ENCODE results near the gene AKAP10.

Gene AKAP10

GRCh38 chr17:19928299-19928698 lies 49.3 kb downstream of the AKAP10 start:
- no peak for TF ChIP-seq SUZ12 (IDR thresholded peaks at IDR 0.05)
- TF ChIP-seq NFRKB (IDR thresholded peaks at IDR 0.05): no peak
- no peak for TF ChIP-seq TARDBP (IDR thresholded peaks at IDR 0.05)
- TF ChIP-seq L3MBTL2 (conservative IDR thresholded peaks at IDR 0.05): no peak
- no peak for TF ChIP-seq ZNF384 (IDR thresholded peaks at IDR 0.05)
- no peak for TF ChIP-seq LEF1 (IDR thresholded peaks at IDR 0.05; ENCODE audit: borderline replicate concordance)
- TF ChIP-seq SP1 (IDR thresholded peaks at IDR 0.05): no peak
- TF ChIP-seq ELF4 (IDR thresholded peaks at IDR 0.05): no peak
- no peak for TF ChIP-seq CTBP1 (IDR thresholded peaks at IDR 0.05; ENCODE audit: borderline replicate concordance)
- TF ChIP-seq HDGF (IDR thresholded peaks at IDR 0.05; ENCODE audit: borderline replicate concordance): no peak
- POLR2A ChIA-PET: no interaction called here
- CTCF ChIA-PET: no interaction called here
- DNase-seq (ENCODE audit: extremely low spot score): no peak

- CTCF ChIA-PET: no interaction called here
- DNase-seq (ENCODE audit: extremely low spot score): no peak
- POLR2A ChIA-PET: no interaction called here
Observed at GRCh38 chr17:19915245-19915978, 62.2 kb downstream of the AKAP10 start.

GRCh38 chr17:19911033-19911432 lies 66.6 kb downstream of the AKAP10 start:
- POLR2A ChIA-PET: no interaction called here
- TF ChIP-seq SP1 (IDR thresholded peaks at IDR 0.05): no peak
- CTCF ChIA-PET: interaction anchor here (0.5 kb wide), 1 partner anchor 147 kb away, joined by 4 read pairs; no protein-coding TSS in a partner anchor
- no peak for DNase-seq (ENCODE audit: extremely low spot score)

More at GRCh38 chr17:19915245-19915978, 62.2 kb downstream of the AKAP10 start:
- no peak for TF ChIP-seq L3MBTL2 (conservative IDR thresholded peaks at IDR 0.05)
- TF ChIP-seq SP1 (IDR thresholded peaks at IDR 0.05): no peak
- no peak for TF ChIP-seq LEF1 (IDR thresholded peaks at IDR 0.05; ENCODE audit: borderline replicate concordance)
- TF ChIP-seq BHLHE40 (IDR thresholded peaks at IDR 0.05; ENCODE audit: borderline replicate concordance): no peak
- TF ChIP-seq, protein P1, sequence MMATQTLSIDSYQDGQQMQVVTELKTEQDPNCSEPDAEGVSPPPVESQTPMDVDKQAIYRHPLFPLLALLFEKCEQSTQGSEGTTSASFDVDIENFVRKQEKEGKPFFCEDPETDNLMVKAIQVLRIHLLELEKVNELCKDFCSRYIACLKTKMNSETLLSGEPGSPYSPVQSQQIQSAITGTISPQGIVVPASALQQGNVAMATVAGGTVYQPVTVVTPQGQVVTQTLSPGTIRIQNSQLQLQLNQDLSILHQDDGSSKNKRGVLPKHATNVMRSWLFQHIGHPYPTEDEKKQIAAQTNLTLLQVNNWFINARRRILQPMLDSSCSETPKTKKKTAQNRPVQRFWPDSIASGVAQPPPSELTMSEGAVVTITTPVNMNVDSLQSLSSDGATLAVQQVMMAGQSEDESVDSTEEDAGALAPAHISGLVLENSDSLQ (IDR thresholded peaks at IDR 0.05): no peak
- no peak for TF ChIP-seq CTBP1 (IDR thresholded peaks at IDR 0.05; ENCODE audit: borderline replicate concordance)
- no peak for TF ChIP-seq SUZ12 (IDR thresholded peaks at IDR 0.05)
- TF ChIP-seq FOXK2 (IDR thresholded peaks at IDR 0.05): no peak
- TF ChIP-seq ARNT (IDR thresholded peaks at IDR 0.05): no peak
- no peak for TF ChIP-seq FOXA1 (IDR thresholded peaks at IDR 0.05)
- TF ChIP-seq ZNF384 (IDR thresholded peaks at IDR 0.05): no peak
- no peak for TF ChIP-seq FOXM1 (IDR thresholded peaks at IDR 0.05; ENCODE audit: borderline replicate concordance)
- no peak for TF ChIP-seq NFRKB (IDR thresholded peaks at IDR 0.05)
- no peak for TF ChIP-seq HDGF (IDR thresholded peaks at IDR 0.05; ENCODE audit: borderline replicate concordance)
- TF ChIP-seq TARDBP (IDR thresholded peaks at IDR 0.05): no peak
- no peak for TF ChIP-seq ELF4 (IDR thresholded peaks at IDR 0.05)

GRCh38 chr17:19909139-19909538 lies 68.5 kb downstream of the AKAP10 start:
- TF ChIP-seq CTBP1 (IDR thresholded peaks at IDR 0.05; ENCODE audit: borderline replicate concordance) (no peak), LEF1 (IDR thresholded peaks at IDR 0.05; ENCODE audit: borderline replicate concordance) (no peak), ELF4 (IDR thresholded peaks at IDR 0.05) (no peak), L3MBTL2 (conservative IDR thresholded peaks at IDR 0.05) (no peak), FOXM1 (IDR thresholded peaks at IDR 0.05; ENCODE audit: borderline replicate concordance) (no peak), BHLHE40 (IDR thresholded peaks at IDR 0.05; ENCODE audit: borderline replicate concordance) (no peak), ARNT (IDR thresholded peaks at IDR 0.05) (no peak), NFRKB (IDR thresholded peaks at IDR 0.05) (no peak), SP1 (IDR thresholded peaks at IDR 0.05) (no peak), ZNF384 (IDR thresholded peaks at IDR 0.05) (no peak), HDGF (IDR thresholded peaks at IDR 0.05; ENCODE audit: borderline replicate concordance) (no peak), SUZ12 (IDR thresholded peaks at IDR 0.05) (no peak), TARDBP (IDR thresholded peaks at IDR 0.05) (no peak), FOXA1 (IDR thresholded peaks at IDR 0.05) (no peak), FOXK2 (IDR thresholded peaks at IDR 0.05) (no peak)
- TF ChIP-seq, protein P1 (IDR thresholded peaks at IDR 0.05): no peak
- DNase-seq (ENCODE audit: extremely low spot score): no peak
- ChIA-PET CTCF (interaction anchor here (0.7 kb wide), 1 partner anchor 46 kb away, joined by 3 read pairs; no protein-coding TSS in a partner anchor), POLR2A (no interaction called here)

DNA sequence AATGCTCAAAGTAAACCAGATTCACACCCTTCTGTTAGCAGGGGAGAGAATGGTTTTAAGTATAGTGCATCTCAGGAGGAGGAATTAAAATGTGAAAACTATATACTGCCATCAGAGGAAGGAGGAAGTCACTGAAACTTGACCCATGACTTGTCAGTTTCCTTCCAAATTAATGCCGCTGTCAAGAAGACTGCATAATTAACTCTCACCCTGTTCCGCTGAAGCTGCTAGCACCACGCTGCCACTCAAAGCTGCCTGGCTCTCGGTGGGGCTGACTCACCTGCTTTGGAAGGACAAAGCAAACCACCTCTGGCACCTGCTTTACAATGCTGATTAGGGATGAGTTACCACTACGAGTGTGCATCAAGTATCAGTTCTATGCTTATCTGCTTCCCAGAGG lies 72.1 kb downstream of the AKAP10 start:
- no peak for DNase-seq (ENCODE audit: extremely low spot score)
- TF ChIP-seq L3MBTL2 (conservative IDR thresholded peaks at IDR 0.05): no peak
- no peak for TF ChIP-seq SP1 (IDR thresholded peaks at IDR 0.05)
- TF ChIP-seq CTBP1 (IDR thresholded peaks at IDR 0.05; ENCODE audit: borderline replicate concordance): no peak
- TF ChIP-seq, protein P1 (IDR thresholded peaks at IDR 0.05): no peak
- TF ChIP-seq ELF4 (IDR thresholded peaks at IDR 0.05): no peak
- no peak for TF ChIP-seq FOXK2 (IDR thresholded peaks at IDR 0.05)
- no peak for TF ChIP-seq SUZ12 (IDR thresholded peaks at IDR 0.05)
- no peak for TF ChIP-seq FOXA1 (IDR thresholded peaks at IDR 0.05)
- TF ChIP-seq ARNT (IDR thresholded peaks at IDR 0.05): no peak
- TF ChIP-seq BHLHE40 (IDR thresholded peaks at IDR 0.05; ENCODE audit: borderline replicate concordance): no peak
- no peak for TF ChIP-seq ZNF384 (IDR thresholded peaks at IDR 0.05)
- TF ChIP-seq NFRKB (IDR thresholded peaks at IDR 0.05): no peak
- TF ChIP-seq LEF1 (IDR thresholded peaks at IDR 0.05; ENCODE audit: borderline replicate concordance): no peak
- TF ChIP-seq TARDBP (IDR thresholded peaks at IDR 0.05): no peak
- no peak for TF ChIP-seq FOXM1 (IDR thresholded peaks at IDR 0.05; ENCODE audit: borderline replicate concordance)
- TF ChIP-seq HDGF (IDR thresholded peaks at IDR 0.05; ENCODE audit: borderline replicate concordance): no peak
- POLR2A ChIA-PET: no interaction called here
- CTCF ChIA-PET: no interaction called here

DNA sequence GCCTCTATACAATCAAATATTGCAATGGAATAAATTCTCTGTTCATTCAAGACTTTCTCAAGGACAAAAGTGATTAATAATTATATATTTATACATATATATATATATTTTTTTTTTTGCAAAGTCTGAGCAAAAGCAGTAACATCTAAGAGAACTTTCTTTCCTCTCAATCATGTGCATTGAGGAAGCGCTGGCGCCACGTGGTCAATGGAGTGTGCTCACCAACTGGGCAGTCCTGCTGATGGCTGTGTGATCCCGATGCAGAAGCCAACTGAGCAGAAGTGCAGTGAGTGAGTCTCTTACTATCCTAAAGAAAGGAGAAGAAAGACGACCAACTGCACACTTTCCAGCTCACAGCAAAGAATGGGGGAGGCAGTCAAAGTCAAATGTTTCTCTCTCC lies 72.7 kb downstream of the AKAP10 start:
- POLR2A ChIA-PET: no interaction called here
- CTCF ChIA-PET: no interaction called here
- DNase-seq (ENCODE audit: extremely low spot score): no peak
- no peak for TF ChIP-seq FOXM1 (IDR thresholded peaks at IDR 0.05; ENCODE audit: borderline replicate concordance)
- TF ChIP-seq, protein P1 (IDR thresholded peaks at IDR 0.05): no peak
- TF ChIP-seq ZNF384 (IDR thresholded peaks at IDR 0.05): no peak
- TF ChIP-seq ELF4 (IDR thresholded peaks at IDR 0.05): no peak
- TF ChIP-seq SUZ12 (IDR thresholded peaks at IDR 0.05): no peak
- TF ChIP-seq HDGF (IDR thresholded peaks at IDR 0.05; ENCODE audit: borderline replicate concordance): no peak
- TF ChIP-seq TARDBP (IDR thresholded peaks at IDR 0.05): no peak
- TF ChIP-seq CTBP1 (IDR thresholded peaks at IDR 0.05; ENCODE audit: borderline replicate concordance): no peak
- no peak for TF ChIP-seq ARNT (IDR thresholded peaks at IDR 0.05)
- TF ChIP-seq FOXK2 (IDR thresholded peaks at IDR 0.05): no peak

All from HEK293T (cell line).